Activated CD8-positive, alpha-beta memory T cell treated with anti-CD3 and anti-CD28 coated beads, Interleukin-2, amount 10 ng/mL, durations not matched to agents 7 days and 5 days (primary cell): ENCODE results near the gene SNX13. TPM values are rescaled to one million over a fixed set of nuclear protein-coding genes. Genes with fewer than 3 reads are reported as not detected.
"Not testable (repeated sequence)": the region's sequence is repeated elsewhere in the genome, so short reads cannot be mapped to it uniquely, and the experiment has no call there.

Experiments
- ATAC-seq: fragments of 150-1000 bp; cut with Tn5 transposase; one replicate; pipeline ENCODE4 v1.10.0; 2021; ENCODE audit warnings: moderate library complexity
- CTCF ChIA-PET: fragments of 350-600 bp; sonication (Branson Sonifier 250); formaldehyde crosslinking; loops from one replicate; lab custom pipeline; 2021; ENCODE audit warnings: antibody characterized with exemption; lab: Charles Lee
- DNase-seq: peaks from one replicate; pipeline ENCODE4 v3.0.0-alpha.2; 2020
- H3K27ac Mint-ChIP-seq: one replicate; pipeline ENCODE4 v1.8.0; 2021; ENCODE audit warnings: mild to moderate bottlenecking, mixed read lengths
- H3K27me3 Mint-ChIP-seq: one replicate; pipeline ENCODE4 v1.8.0; 2021; ENCODE audit warnings: mixed read lengths
- H3K36me3 Mint-ChIP-seq: one replicate; pipeline ENCODE4 v1.8.0; 2021; ENCODE audit warnings: mild to moderate bottlenecking, mixed read lengths
- H3K4me1 Mint-ChIP-seq: one replicate; pipeline ENCODE4 v1.8.0; 2021; ENCODE audit warnings: mixed read lengths
- H3K4me3 Mint-ChIP-seq: one replicate; pipeline ENCODE4 v1.8.0; 2021; ENCODE audit warnings: mild to moderate bottlenecking, moderate library complexity, mixed read lengths
- H3K9me3 Mint-ChIP-seq: one replicate; pipeline ENCODE4 v1.8.0; 2022; ENCODE audit warnings: low read depth, mixed read lengths
- total RNA-seq, 2 experiments: library from RNA; stranded (reverse); gene quantifications; one replicate each; pipeline ENCODE4 v1.2.3, GENCODE V29; 2021

SNX13 gene
- total RNA-seq, 2 experiments from 2014 or later = 19.5 to 24.4 TPM

GRCh38 chr7:17846935-17847334, 93.4 kb downstream of the SNX13 start:
- no peak for DNase-seq
- peaks cover 2% of the 10 kb centered on the region for H3K9me3 Mint-ChIP-seq
- CTCF ChIA-PET = no interaction called here
- H3K27me3 Mint-ChIP-seq = no peaks in the 10 kb centered on the region
- ATAC-seq = no peak
- H3K36me3 Mint-ChIP-seq = peaks cover 39% of the 10 kb centered on the region
- no peak overlapping the region for H3K4me3 Mint-ChIP-seq
- no peak overlapping the region for H3K27ac Mint-ChIP-seq
- H3K4me1 Mint-ChIP-seq = peaks cover 28% of the 10 kb centered on the region

DNA sequence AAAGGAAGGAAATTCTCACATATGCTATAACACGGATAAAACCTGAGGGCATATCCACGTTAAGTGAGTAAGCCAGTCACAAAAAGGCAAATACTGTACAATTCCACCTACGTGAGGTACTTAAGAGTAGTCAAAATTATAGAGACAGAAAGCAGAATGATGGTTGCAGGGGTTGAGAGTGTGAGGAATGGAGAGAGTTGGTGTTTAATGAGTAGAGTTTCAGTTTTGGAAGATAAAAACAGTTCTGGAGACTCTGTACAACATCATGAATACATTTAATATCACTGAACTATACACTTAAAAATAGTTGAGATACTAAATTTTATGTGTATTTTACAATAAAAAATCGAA, 95.1 kb downstream of the SNX13 start:
- Mint-ChIP-seq H3K36me3 (peaks cover 44% of the 10 kb centered on the region), H3K4me3 (no peak overlapping the region), H3K27ac (no peak overlapping the region), H3K9me3 (peaks cover 4% of the 10 kb centered on the region), H3K4me1 (peaks cover 28% of the 10 kb centered on the region), H3K27me3 (no peaks in the 10 kb centered on the region)
- no peak for DNase-seq
- ATAC-seq = no peak
- CTCF ChIA-PET = no interaction called here

- H3K36me3 Mint-ChIP-seq = peaks cover 45% of the 10 kb centered on the region
- CTCF ChIA-PET = no interaction called here
- DNase-seq = no peak
- no peaks in the 10 kb centered on the region for H3K27me3 Mint-ChIP-seq
- peaks cover 28% of the 10 kb centered on the region for H3K4me1 Mint-ChIP-seq
- no peak overlapping the region for H3K27ac Mint-ChIP-seq
- no peak for ATAC-seq
- H3K4me3 Mint-ChIP-seq = no peak overlapping the region
- H3K9me3 Mint-ChIP-seq = peaks cover 4% of the 10 kb centered on the region
Measured at GRCh38 chr7:17844514-17845196, 95.6 kb downstream of the SNX13 start.

- CTCF ChIA-PET = no interaction called here
- Mint-ChIP-seq H3K4me1 (peaks cover 28% of the 10 kb centered on the region), H3K27ac (no peak overlapping the region), H3K9me3 (peaks cover 4% of the 10 kb centered on the region), H3K36me3 (peaks cover 43% of the 10 kb centered on the region), H3K4me3 (no peak overlapping the region), H3K27me3 (no peaks in the 10 kb centered on the region)
- DNase-seq (no peak), ATAC-seq (no peak)
Measured at GRCh38 chr7:17844022-17844421, 96.3 kb downstream of the SNX13 start.

GRCh38 chr7:17843041-17843440, 97.3 kb downstream of the SNX13 start:
- DNase-seq = no peak
- CTCF ChIA-PET = no interaction called here
- ATAC-seq = no peak
- Mint-ChIP-seq H3K36me3 (peaks cover 41% of the 10 kb centered on the region), H3K4me1 (peaks cover 28% of the 10 kb centered on the region), H3K9me3 (peaks cover 4% of the 10 kb centered on the region), H3K27ac (no peak overlapping the region), H3K27me3 (no peaks in the 10 kb centered on the region), H3K4me3 (no peak overlapping the region)

- no peak for ATAC-seq
- Mint-ChIP-seq H3K27ac (no peak overlapping the region), H3K4me3 (no peak overlapping the region), H3K27me3 (no peaks in the 10 kb centered on the region), H3K36me3 (peaks cover 11% of the 10 kb centered on the region), H3K4me1 (peaks cover 4% of the 10 kb centered on the region), H3K9me3 (no peaks in the 10 kb centered on the region)
- no peak for DNase-seq
- CTCF ChIA-PET = interaction anchor here (1.7 kb wide), 1 partner anchor 64 kb away, joined by 3 read pairs; no protein-coding TSS in a partner anchor
Measured at GRCh38 chr7:17832820-17833355, 107.4 kb downstream of the SNX13 start.

- Mint-ChIP-seq H3K9me3 (no peaks in the 10 kb centered on the region), H3K36me3 (peaks cover 11% of the 10 kb centered on the region), H3K27me3 (no peaks in the 10 kb centered on the region), H3K4me3 (no peak overlapping the region), H3K27ac (no peak overlapping the region), H3K4me1 (peaks cover 4% of the 10 kb centered on the region)
- no peak for DNase-seq
- CTCF ChIA-PET = no interaction called here
- ATAC-seq = no peak
Measured at GRCh38 chr7:17832242-17832641, 108.1 kb downstream of the SNX13 start.

DNA sequence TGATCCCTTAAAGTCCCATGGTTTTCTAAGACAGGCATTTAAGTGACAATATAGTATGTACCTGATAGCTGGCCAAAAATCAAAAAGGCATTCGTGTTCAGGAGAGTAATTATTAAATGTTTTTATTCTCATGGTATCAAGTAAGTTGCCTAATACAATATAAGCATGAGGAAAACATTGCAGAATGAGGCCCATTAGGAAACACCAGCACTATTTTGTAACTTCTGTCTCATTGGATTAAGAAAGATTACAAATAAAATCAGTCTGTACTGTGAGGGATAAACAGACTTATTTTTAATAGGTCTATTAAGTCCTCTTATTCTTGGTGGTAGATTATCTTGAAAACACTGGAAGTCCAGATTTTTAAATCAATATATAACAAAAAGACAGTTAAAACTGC, 110.1 kb downstream of the SNX13 start:
- Mint-ChIP-seq H3K4me3 (no peak overlapping the region), H3K36me3 (peaks cover 11% of the 10 kb centered on the region), H3K27me3 (no peaks in the 10 kb centered on the region), H3K9me3 (no peaks in the 10 kb centered on the region), H3K27ac (no peak overlapping the region), H3K4me1 (peaks cover 4% of the 10 kb centered on the region)
- CTCF ChIA-PET = no interaction called here
- DNase-seq (no peak), ATAC-seq (no peak)

DNA sequence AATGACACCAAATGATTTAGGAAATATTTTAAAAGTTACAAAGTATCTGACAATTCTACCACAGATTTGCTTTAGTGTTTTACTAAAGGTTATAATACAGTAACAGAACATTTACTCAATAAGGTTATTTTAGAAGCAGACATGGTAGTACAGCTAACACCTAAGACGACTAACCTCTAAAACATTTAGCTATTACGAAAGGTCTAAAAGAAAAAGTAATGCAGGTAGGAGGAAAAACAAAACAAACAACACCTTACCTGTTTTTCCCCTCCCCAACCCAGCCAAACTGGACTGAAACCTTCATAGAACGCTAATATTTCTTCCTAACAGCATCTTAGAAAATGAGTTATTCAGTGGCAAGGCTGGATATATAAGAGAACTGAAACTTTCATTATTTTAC, 111.3 kb downstream of the SNX13 start:
- H3K36me3 Mint-ChIP-seq = peaks cover 9% of the 10 kb centered on the region
- CTCF ChIA-PET = no interaction called here
- H3K27me3 Mint-ChIP-seq = no peaks in the 10 kb centered on the region
- ATAC-seq (no peak), DNase-seq (no peak)
- no peak overlapping the region for H3K4me3 Mint-ChIP-seq
- H3K9me3 Mint-ChIP-seq = no peaks in the 10 kb centered on the region
- peaks cover 4% of the 10 kb centered on the region for H3K4me1 Mint-ChIP-seq
- H3K27ac Mint-ChIP-seq = no peak overlapping the region

GRCh38 chr7:17822547-17823173, 117.6 kb downstream of the SNX13 start:
- Mint-ChIP-seq H3K9me3 (no peaks in the 10 kb centered on the region), H3K27me3 (no peaks in the 10 kb centered on the region), H3K4me3 (no peak overlapping the region), H3K27ac (no peak overlapping the region), H3K4me1 (no peaks in the 10 kb centered on the region), H3K36me3 (peaks cover 16% of the 10 kb centered on the region)
- DNase-seq (no peak), ATAC-seq (no peak)
- CTCF ChIA-PET = no interaction called here

GRCh38 chr7:17816903-17817302, 123.4 kb downstream of the SNX13 start:
- ATAC-seq (no peak), DNase-seq (no peak)
- H3K36me3 Mint-ChIP-seq = peaks cover 20% of the 10 kb centered on the region
- no peaks in the 10 kb centered on the region for H3K4me1 Mint-ChIP-seq
- no peaks in the 10 kb centered on the region for H3K9me3 Mint-ChIP-seq
- no peaks in the 10 kb centered on the region for H3K27me3 Mint-ChIP-seq
- CTCF ChIA-PET = no interaction called here
- no peak overlapping the region for H3K27ac Mint-ChIP-seq
- no peak overlapping the region for H3K4me3 Mint-ChIP-seq

GRCh38 chr7:17815318-17815717, 125.0 kb downstream of the SNX13 start:
- Mint-ChIP-seq H3K27me3 (no peaks in the 10 kb centered on the region), H3K27ac (no peak overlapping the region), H3K4me1 (no peaks in the 10 kb centered on the region), H3K9me3 (peaks cover 3% of the 10 kb centered on the region), H3K4me3 (no peak overlapping the region), H3K36me3 (peaks cover 30% of the 10 kb centered on the region)
- no peak for DNase-seq
- CTCF ChIA-PET = no interaction called here
- no peak for ATAC-seq

GRCh38 chr7:17814058-17814457, 126.2 kb downstream of the SNX13 start:
- Mint-ChIP-seq H3K27me3 (no peaks in the 10 kb centered on the region), H3K4me1 (no peaks in the 10 kb centered on the region), H3K27ac (no peak overlapping the region), H3K4me3 (no peak overlapping the region), H3K36me3 (peaks cover 42% of the 10 kb centered on the region), H3K9me3 (peaks cover 3% of the 10 kb centered on the region)
- ATAC-seq (no peak), DNase-seq (no peak)
- CTCF ChIA-PET = no interaction called here

GRCh38 chr7:17809215-17809614, 131.1 kb downstream of the SNX13 start:
- not testable (repeated sequence) for H3K9me3 Mint-ChIP-seq, DNase-seq, H3K4me1 Mint-ChIP-seq, H3K4me3 Mint-ChIP-seq, H3K27ac Mint-ChIP-seq, ATAC-seq, H3K27me3 Mint-ChIP-seq
- peaks cover 56% of the 10 kb centered on the region for H3K36me3 Mint-ChIP-seq
- CTCF ChIA-PET = interaction anchor here (0.7 kb wide), 1 partner anchor 180 kb away, joined by 3 read pairs; no protein-coding TSS in a partner anchor
